ENCODE measurements around the gene AMPD2. TPM values are rescaled to one million over a fixed set of nuclear protein-coding genes. Genes with fewer than 3 reads are reported as not detected.

The AMPD2 gene
- total and polyA plus RNA-seq, 4 donors: 19.2 to 87.4 (median 22.7) TPM

DNA sequence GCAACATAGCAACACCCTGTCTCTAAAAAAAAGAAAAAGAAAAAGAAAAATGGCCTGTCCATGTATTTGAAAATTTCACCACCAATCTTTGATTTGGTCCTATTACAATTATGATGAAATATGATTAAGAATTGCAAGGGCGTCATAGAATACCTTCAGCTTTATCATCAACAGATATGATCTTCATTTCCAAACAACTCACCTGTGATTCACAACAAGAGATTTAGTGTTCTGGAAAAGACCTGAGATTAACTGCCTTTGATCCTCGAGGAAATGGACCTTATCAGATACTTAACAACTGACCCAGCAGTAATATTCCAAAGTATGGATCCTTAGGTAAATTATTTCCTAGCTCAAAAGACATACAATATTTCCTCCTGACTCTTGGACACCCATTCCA is 32.8 kb downstream of the AMPD2 start:
- no peak overlapping the region for H3K4me3 ChIP-seq (ENCODE audit: low read depth in 1 of 3, low read length in 3 of 3)
- H3K4me1 ChIP-seq (ENCODE audit: control insufficient read depth in 4 of 4, insufficient read depth in 4 of 4, low read length in 3 of 4): peaks cover 6 to 16% (median 11%) of the 10 kb centered on the region in 4 donors
- 76% methylated on average over 2 of the region's 2 CpGs for WGBS
- no peaks in the 10 kb centered on the region for H3K27me3 ChIP-seq (ENCODE audit: control insufficient read depth in 4 of 4, insufficient read depth in 4 of 4, low read length in 3 of 4)
- H3K9me3 ChIP-seq (ENCODE audit: control insufficient read depth in 4 of 4, low read length in 3 of 4): no peaks in the 10 kb centered on the region
- no peak for DNase-seq (ENCODE audit: low spot score)
- no peak for TF ChIP-seq GABPA (IDR thresholded peaks at IDR 0.05 in 1 of 2, conservative IDR thresholded peaks at IDR 0.05 in 1 of 2)
- TF ChIP-seq FOXA1 (IDR thresholded peaks at IDR 0.05): no peak
- TF ChIP-seq RXRA (IDR thresholded peaks at IDR 0.05): no peak
- TF ChIP-seq, protein P1, sequence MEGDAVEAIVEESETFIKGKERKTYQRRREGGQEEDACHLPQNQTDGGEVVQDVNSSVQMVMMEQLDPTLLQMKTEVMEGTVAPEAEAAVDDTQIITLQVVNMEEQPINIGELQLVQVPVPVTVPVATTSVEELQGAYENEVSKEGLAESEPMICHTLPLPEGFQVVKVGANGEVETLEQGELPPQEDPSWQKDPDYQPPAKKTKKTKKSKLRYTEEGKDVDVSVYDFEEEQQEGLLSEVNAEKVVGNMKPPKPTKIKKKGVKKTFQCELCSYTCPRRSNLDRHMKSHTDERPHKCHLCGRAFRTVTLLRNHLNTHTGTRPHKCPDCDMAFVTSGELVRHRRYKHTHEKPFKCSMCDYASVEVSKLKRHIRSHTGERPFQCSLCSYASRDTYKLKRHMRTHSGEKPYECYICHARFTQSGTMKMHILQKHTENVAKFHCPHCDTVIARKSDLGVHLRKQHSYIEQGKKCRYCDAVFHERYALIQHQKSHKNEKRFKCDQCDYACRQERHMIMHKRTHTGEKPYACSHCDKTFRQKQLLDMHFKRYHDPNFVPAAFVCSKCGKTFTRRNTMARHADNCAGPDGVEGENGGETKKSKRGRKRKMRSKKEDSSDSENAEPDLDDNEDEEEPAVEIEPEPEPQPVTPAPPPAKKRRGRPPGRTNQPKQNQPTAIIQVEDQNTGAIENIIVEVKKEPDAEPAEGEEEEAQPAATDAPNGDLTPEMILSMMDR (IDR thresholded peaks at IDR 0.05; ENCODE audit: low read depth, low read length, missing input control): no peak
- no peak for TF ChIP-seq EGR1 (IDR thresholded peaks at IDR 0.05; ENCODE audit: low read depth in 2 of 2)
- TF ChIP-seq RAD21 (IDR thresholded peaks at IDR 0.05): no peak
- TF ChIP-seq HNF4A (conservative IDR thresholded peaks at IDR 0.05): no peak
- no peak for TF ChIP-seq FOXA2 (IDR thresholded peaks at IDR 0.05)
- no peak for TF ChIP-seq REST (IDR thresholded peaks at IDR 0.05)
- TF ChIP-seq ZBTB33 (IDR thresholded peaks at IDR 0.05): no peak
- no peak overlapping the region for H3K27ac ChIP-seq (ENCODE audit: low read depth in 1 of 2, low read length in 2 of 2)
- H3K9ac ChIP-seq (ENCODE audit: low read depth in 1 of 2, low read length in 2 of 2): no peak overlapping the region
- H3K36me3 ChIP-seq (ENCODE audit: control insufficient read depth in 4 of 4, insufficient read depth in 3 of 4, low read depth in 1 of 4, low read length in 3 of 4): no peaks in the 10 kb centered on the region

GRCh38 chr1:109653306-109653705 is 33.7 kb downstream of the AMPD2 start:
- no peak overlapping the region for H3K27ac ChIP-seq (ENCODE audit: low read depth in 1 of 2, low read length in 2 of 2)
- peaks cover 6 to 21% (median 12%) of the 10 kb centered on the region in 4 donors for H3K4me1 ChIP-seq (ENCODE audit: control insufficient read depth in 4 of 4, insufficient read depth in 4 of 4, low read length in 3 of 4)
- H3K27me3 ChIP-seq (ENCODE audit: control insufficient read depth in 4 of 4, insufficient read depth in 4 of 4, low read length in 3 of 4): no peaks in the 10 kb centered on the region
- H3K36me3 ChIP-seq (ENCODE audit: control insufficient read depth in 4 of 4, insufficient read depth in 3 of 4, low read depth in 1 of 4, low read length in 3 of 4): peaks cover 0 to 2% (median 0%) of the 10 kb centered on the region in 4 donors
- WGBS: 85% methylated on average over 2 of the region's 2 CpGs
- H3K4me3 ChIP-seq (ENCODE audit: low read depth in 1 of 3, low read length in 3 of 3): no peak overlapping the region
- H3K9me3 ChIP-seq (ENCODE audit: control insufficient read depth in 4 of 4, low read length in 3 of 4): no peaks in the 10 kb centered on the region
- no peak for TF ChIP-seq FOXA2 (IDR thresholded peaks at IDR 0.05)
- no peak for TF ChIP-seq RXRA (IDR thresholded peaks at IDR 0.05)
- no peak for TF ChIP-seq YY1 (IDR thresholded peaks at IDR 0.05)
- no peak for TF ChIP-seq RAD21 (IDR thresholded peaks at IDR 0.05)
- no peak for DNase-seq (ENCODE audit: low spot score)
- H3K9ac ChIP-seq (ENCODE audit: low read depth in 1 of 2, low read length in 2 of 2): no peak overlapping the region

All from liver (tissue), 9 donors.